HUES6 (cell line): Measurements from ENCODE around the gene CARMIL1.

ENCODE experiments used
- H3K27ac ChIP-seq: 2 replicates; pipeline ENCODE4 v1.7.0; 2013; ENCODE audit warnings: low read depth, mild to moderate bottlenecking, low read length, inconsistent platforms
- H3K27me3 ChIP-seq: 2 replicates; pipeline ENCODE4 v1.6.1; 2013; ENCODE audit warnings: low read length; ENCODE audit not compliant: control insufficient read depth, insufficient read depth
- H3K36me3 ChIP-seq: 2 replicates; pipeline ENCODE4 v1.6.1; 2013; ENCODE audit warnings: low read length; ENCODE audit not compliant: control insufficient read depth, insufficient read depth
- H3K4me1 ChIP-seq: 2 replicates; pipeline ENCODE4 v1.6.1; 2013; ENCODE audit warnings: low read length; ENCODE audit not compliant: control insufficient read depth, insufficient read depth
- H3K4me3 ChIP-seq: 2 replicates; pipeline ENCODE4 v1.5.1; 2013; ENCODE audit warnings: low read depth, low read length
- H3K9ac ChIP-seq: one replicate; pipeline ENCODE4 v1.6.1; 2013; ENCODE audit warnings: mild to moderate bottlenecking, low read length
- H3K9me3 ChIP-seq: 2 replicates; pipeline ENCODE4 v1.6.1; 2013; ENCODE audit warnings: low read depth, low read length; ENCODE audit not compliant: control insufficient read depth, insufficient read depth

CARMIL1 gene

DNA sequence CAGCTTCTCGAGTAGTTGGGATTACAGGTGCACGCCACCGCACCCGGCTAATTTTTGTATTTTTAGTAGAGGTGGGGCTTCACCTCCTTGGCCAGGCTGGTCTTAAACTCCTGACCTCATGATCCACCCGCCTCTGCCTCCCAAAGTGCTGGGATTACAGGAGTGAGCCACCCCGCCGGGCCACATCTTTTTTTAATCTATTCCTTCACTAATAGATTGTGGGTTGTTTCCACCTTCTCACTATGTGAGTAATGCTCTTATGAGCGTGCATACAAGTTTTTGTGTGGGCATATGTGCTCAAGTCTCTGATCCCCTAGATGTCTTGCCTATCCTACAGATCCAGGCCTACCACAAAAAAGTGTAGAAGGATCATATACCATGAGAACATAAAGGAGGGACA lies 30.7 kb downstream of the CARMIL1 start:
- Histone ChIP-seq H3K36me3 (no peaks in the 10 kb centered on the region), H3K4me3 (no peak overlapping the region), H3K4me1 (peaks cover 27% of the 10 kb centered on the region), H3K9ac (no peak overlapping the region), H3K27me3 (no peaks in the 10 kb centered on the region), H3K9me3 (no peaks in the 10 kb centered on the region), H3K27ac (no peak overlapping the region)

- Histone ChIP-seq H3K9me3 (no peaks in the 10 kb centered on the region), H3K9ac (no peak overlapping the region), H3K4me1 (peaks cover 40% of the 10 kb centered on the region), H3K27ac (no peak overlapping the region), H3K27me3 (no peaks in the 10 kb centered on the region), H3K4me3 (no peak overlapping the region), H3K36me3 (no peaks in the 10 kb centered on the region)
Measured at GRCh38 chr6:25311331-25311840, 32.2 kb downstream of the CARMIL1 start.

- Histone ChIP-seq H3K4me1 (peaks cover 44% of the 10 kb centered on the region), H3K4me3 (no peak overlapping the region), H3K27me3 (no peaks in the 10 kb centered on the region), H3K27ac (no peak overlapping the region), H3K36me3 (no peaks in the 10 kb centered on the region), H3K9ac (no peak overlapping the region), H3K9me3 (no peaks in the 10 kb centered on the region)
Measured at GRCh38 chr6:25312034-25312620, 33.0 kb downstream of the CARMIL1 start.

DNA sequence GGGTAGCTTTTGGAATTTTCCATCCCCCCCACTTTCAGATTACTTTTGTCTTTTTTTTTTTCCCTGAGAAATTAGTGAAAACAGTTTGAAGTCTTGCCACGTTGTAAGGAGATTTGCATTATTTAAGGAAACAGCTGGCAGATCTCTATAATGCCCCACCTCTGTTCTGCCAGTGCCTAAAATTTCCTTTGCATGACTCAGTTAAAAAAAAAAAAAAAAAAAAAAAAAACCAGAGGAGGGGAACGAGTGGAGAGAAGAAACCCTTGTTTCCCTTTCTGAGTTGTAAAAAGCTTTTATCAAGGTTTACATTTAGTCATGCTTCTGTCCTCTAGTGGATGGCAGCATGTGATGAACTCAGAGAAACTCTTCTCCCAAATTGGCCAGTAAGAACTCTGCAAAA lies 33.5 kb downstream of the CARMIL1 start:
- H3K27ac ChIP-seq, result no peak overlapping the region; the same call in 1 of the 2 replicates
- H3K36me3 ChIP-seq, result no peaks in the 10 kb centered on the region
- no peak overlapping the region for H3K4me3 ChIP-seq
- no peak overlapping the region for H3K9ac ChIP-seq
- H3K27me3 ChIP-seq, result no peaks in the 10 kb centered on the region
- H3K4me1 ChIP-seq, result peaks cover 44% of the 10 kb centered on the region
- no peaks in the 10 kb centered on the region for H3K9me3 ChIP-seq

- no peak overlapping the region for H3K9ac ChIP-seq
- H3K27me3 ChIP-seq, result no peaks in the 10 kb centered on the region
- H3K27ac ChIP-seq, result no peak overlapping the region
- no peaks in the 10 kb centered on the region for H3K36me3 ChIP-seq
- H3K4me3 ChIP-seq, result no peak overlapping the region
- H3K9me3 ChIP-seq, result no peaks in the 10 kb centered on the region
- H3K4me1 ChIP-seq, result peaks cover 55% of the 10 kb centered on the region
Measured at GRCh38 chr6:25314509-25315175, 35.5 kb downstream of the CARMIL1 start.

DNA sequence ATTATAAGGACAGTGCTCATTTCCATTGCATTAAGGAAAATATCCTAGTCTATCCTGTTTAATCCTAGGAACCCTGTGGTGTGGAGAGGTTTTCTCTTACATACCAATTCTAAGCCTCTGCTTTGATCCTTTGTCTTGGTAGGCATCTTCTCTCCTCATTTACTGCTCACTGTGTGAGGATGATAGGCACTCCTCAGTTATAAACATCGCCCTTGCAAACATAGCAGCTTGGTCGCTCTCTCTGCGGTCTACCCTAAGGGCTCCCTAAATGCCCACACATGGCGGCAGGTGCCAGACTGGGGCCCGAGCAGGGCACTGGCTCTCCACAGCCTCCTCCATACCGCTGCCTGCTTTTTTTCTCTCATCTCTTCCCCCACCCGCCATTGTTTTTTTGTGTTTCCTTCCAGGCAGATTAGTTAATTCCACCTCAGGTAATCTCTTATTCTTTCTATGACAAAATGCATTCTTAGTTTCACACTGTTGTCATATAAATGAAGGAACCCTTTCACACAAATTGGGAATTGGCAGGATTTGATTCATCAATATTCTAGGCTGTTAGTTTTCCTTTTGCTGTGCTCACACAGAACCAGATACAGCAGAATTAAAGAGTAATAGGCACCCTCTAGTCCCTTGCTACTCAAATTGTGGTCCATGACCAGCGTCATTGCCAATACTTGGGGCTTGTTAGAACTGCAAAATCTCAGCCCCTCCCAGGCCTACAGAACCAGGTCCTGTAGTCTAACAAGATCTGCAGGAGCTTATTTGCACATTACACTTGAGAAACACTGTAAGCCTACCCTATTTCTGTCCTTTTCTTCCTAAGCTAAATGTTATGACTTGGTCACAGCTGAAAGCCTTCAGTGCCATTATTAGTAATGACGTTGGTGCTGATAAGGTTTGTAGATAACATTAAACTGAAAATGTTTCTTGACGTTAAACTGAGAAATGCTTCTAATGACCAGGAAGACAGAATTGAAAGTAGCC lies 36.3 kb downstream of the CARMIL1 start:
- no peaks in the 10 kb centered on the region for H3K36me3 ChIP-seq
- H3K27ac ChIP-seq, result no peak overlapping the region
- H3K4me1 ChIP-seq, result peaks cover 63% of the 10 kb centered on the region
- no peak overlapping the region for H3K4me3 ChIP-seq
- H3K9ac ChIP-seq, result no peak overlapping the region
- H3K27me3 ChIP-seq, result no peaks in the 10 kb centered on the region
- H3K9me3 ChIP-seq, result no peaks in the 10 kb centered on the region

- Histone ChIP-seq H3K36me3 (no peaks in the 10 kb centered on the region), H3K9ac (no peak overlapping the region), H3K27ac (no peak overlapping the region), H3K4me3 (no peak overlapping the region), H3K27me3 (no peaks in the 10 kb centered on the region), H3K4me1 (peaks cover 60% of the 10 kb centered on the region), H3K9me3 (no peaks in the 10 kb centered on the region)
Measured at GRCh38 chr6:25316626-25317025, 37.5 kb downstream of the CARMIL1 start.

DNA sequence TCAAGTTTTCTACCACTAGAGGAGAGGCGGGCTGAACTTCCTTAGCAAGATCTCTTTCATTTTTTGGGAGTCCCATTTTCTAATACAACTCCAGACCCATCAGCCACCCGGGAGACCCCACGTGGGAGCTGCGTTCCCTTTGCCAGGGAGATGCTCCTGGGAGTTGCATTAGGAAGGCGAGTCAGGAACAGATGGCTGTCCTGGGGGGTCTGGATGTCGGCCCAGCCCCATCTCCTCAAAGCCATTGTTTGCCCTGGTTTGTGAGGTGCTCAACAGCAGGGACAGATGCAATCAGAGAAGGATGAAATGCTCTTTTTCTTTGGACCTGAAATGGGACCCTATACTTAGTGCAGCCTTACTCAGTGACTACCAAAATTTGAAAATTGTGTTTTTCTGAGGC lies 39.4 kb downstream of the CARMIL1 start:
- Histone ChIP-seq H3K4me1 (peaks cover 42% of the 10 kb centered on the region), H3K27ac (no peak overlapping the region), H3K27me3 (no peaks in the 10 kb centered on the region), H3K4me3 (no peak overlapping the region), H3K9ac (no peak overlapping the region), H3K9me3 (no peaks in the 10 kb centered on the region), H3K36me3 (no peaks in the 10 kb centered on the region)

- Histone ChIP-seq H3K9me3 (no peaks in the 10 kb centered on the region), H3K4me3 (no peak overlapping the region), H3K4me1 (peaks cover 32% of the 10 kb centered on the region), H3K27me3 (no peaks in the 10 kb centered on the region), H3K27ac (no peak overlapping the region), H3K9ac (no peak overlapping the region), H3K36me3 (no peaks in the 10 kb centered on the region)
Measured at GRCh38 chr6:25320459-25320858, 41.3 kb downstream of the CARMIL1 start.

DNA sequence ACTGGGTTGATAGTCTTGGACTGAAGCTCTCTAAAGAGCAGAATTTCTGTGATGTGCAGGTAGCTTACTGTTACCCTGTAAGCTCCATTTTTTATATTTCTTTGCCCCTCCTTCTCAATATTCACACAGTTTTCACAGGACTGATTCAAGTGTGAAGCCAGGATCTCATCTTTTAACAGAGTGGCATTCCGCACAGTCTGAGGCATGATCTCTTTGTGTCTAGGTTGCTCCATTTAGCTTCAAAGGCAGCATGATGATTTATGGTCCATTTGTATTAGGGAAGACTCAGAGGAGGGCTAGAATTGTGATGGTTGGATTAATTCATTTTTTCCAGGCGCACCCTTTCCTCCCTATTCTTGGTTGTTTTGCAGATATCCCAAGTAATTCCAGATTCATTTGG lies 43.5 kb downstream of the CARMIL1 start:
- H3K27me3 ChIP-seq, result no peaks in the 10 kb centered on the region
- H3K9ac ChIP-seq, result no peak overlapping the region
- no peaks in the 10 kb centered on the region for H3K36me3 ChIP-seq
- H3K4me1 ChIP-seq, result peaks cover 26% of the 10 kb centered on the region
- H3K4me3 ChIP-seq, result no peak overlapping the region
- H3K9me3 ChIP-seq, result no peaks in the 10 kb centered on the region
- no peak overlapping the region for H3K27ac ChIP-seq
